NCI-H2227 (cell line): ENCODE data around the gene RASGEF1B.

ENCODE experiments used
- DNase-seq: peaks from one replicate; lab custom pipeline; 2025; ENCODE audit not compliant: unreplicated experiment; lab: John Stamatoyannopoulos, UW

Gene RASGEF1B

GRCh38 chr4:81466841-81467671 is 4.7 kb downstream of the RASGEF1B start:
- DNase-seq: peak; percentile 83

- DNase-seq: no peak
These were observed 6.0 kb downstream of the RASGEF1B start for GRCh38 chr4:81465406-81466340.

- DNase-seq: no peak
These were observed 10.9 kb downstream of the RASGEF1B start for GRCh38 chr4:81460834-81461233.

DNA sequence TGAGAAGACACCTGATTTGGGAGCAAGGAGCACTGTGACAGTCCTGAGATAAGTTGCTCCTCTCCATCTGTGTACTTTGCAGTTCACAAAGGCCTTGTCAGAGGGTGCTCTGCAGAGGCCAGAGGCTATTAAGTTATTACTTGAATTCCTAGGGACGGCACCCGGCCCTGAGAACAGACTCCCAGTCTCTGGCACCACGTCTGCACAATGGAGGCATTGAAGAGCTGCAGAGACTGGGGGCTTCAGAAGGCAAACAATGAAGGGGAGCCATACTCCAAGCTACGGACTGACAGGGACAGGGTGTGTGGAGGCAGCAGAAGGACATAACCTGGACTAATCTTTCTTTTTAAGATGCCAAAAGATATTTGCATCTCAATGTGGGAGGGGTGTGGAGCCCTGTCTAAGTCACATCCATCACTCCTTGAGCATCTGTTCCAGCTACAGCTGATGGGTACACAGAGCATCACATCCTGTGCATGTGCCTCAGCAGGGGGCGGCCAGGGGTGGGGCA is 11.5 kb downstream of the RASGEF1B start:
- DNase-seq: no peak

- DNase-seq: peak; percentile 7
These were observed 12.5 kb downstream of the RASGEF1B start for GRCh38 chr4:81459228-81459627.

- no peak for DNase-seq
These were observed 13.7 kb downstream of the RASGEF1B start for GRCh38 chr4:81457921-81458520.

GRCh38 chr4:81457345-81457744 is 14.4 kb downstream of the RASGEF1B start:
- no peak for DNase-seq

- DNase-seq: no peak
These were observed 15.8 kb downstream of the RASGEF1B start for GRCh38 chr4:81455897-81456296.

- no peak for DNase-seq
These were observed 16.8 kb downstream of the RASGEF1B start for GRCh38 chr4:81454948-81455347.

DNA sequence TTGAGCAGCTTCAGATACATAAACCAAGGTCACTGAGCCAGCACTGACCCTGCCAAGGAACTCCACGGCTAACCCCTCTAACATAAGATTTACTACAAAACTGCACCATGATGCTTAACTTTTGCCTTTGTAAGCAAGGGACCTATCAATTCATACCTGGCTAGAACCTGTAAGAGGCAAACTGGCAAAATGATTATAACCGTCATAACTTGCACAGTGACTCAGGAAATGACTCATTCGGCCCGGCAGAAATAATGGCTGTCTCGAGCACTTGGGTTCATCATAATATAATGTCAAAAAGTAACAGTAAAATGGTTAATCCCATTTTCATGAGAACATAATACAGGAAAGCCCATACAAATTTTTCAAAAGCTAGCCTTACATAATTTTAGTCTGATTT is 17.2 kb downstream of the RASGEF1B start:
- DNase-seq: no peak

DNA sequence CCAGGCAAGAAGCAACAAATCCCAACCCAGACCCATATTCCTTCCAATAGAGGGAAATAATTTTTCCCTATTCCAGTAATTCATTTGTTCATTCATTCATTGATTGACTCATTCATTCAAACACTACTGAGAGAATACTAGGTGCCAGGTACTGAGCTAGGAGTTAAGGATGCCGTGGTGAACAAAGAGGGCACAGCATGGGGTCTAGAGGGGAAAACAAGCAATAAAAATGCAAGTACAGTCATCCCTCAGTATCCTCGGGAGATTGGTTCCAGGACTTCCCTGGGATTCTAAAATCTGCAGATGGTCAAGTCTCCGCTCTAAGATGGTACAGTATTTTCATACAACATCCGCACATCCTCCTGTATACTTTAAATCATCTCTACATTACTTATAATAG is 18.7 kb downstream of the RASGEF1B start:
- DNase-seq: no peak

- DNase-seq: no peak
These were observed 19.2 kb downstream of the RASGEF1B start for GRCh38 chr4:81452452-81453006.

DNA sequence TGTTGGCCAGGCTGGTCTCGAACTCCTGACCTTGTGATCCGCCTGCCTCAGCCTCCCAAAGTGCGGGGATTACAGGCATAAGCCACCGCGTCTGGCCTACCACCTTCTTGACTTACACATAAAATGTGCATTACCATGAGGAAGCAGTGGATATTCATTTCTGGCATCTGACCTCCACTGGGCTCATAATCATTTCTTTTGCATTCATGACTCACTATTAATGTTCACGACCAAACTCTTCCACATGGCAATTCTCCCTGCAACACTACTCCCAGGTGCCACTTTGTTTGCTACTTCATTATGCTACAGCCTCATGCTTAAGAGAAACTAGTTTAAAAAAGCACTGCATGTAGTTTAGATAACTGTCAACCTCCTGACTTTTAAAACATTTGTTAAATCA is 22.7 kb downstream of the RASGEF1B start:
- no peak for DNase-seq

- no peak for DNase-seq
These were observed 24.0 kb downstream of the RASGEF1B start for GRCh38 chr4:81447566-81448229.

DNA sequence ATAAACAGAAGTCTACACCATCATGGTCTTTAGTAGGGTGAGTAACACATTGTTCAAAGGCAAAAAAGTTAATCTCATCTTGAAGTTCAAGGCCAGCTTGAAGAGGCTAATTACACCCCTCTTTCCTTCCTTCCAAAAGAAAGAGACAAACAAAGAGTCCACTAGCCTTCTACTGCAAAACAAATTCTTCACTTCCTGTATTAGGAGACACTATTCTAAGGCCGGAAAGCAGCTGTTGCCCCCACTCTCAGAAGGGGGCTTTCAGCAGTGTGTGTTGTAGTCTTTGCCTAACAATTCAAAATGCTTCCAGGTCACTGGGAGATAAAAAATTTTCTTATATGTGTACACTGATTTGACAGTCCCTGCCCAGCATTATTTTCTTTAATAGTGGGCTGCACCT is 25.1 kb downstream of the RASGEF1B start:
- DNase-seq: no peak

DNA sequence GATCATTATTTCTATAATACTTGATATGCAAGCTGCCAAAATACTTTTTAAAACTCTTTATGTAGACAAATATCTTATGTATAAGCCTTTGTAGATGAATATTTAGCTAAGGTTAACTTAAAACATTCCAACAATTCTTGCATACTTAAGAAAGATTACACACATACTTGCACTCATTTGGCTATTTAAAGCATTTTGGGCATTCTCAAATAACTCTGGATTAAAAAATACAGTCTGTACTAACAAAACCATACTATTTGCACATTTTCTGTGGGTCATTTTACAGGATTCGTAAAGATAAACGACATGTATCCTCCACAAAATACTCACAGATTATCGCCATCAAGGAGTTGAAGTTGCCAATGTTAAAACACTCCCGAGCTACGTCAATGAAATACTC is 26.5 kb downstream of the RASGEF1B start:
- DNase-seq: no peak

DNA sequence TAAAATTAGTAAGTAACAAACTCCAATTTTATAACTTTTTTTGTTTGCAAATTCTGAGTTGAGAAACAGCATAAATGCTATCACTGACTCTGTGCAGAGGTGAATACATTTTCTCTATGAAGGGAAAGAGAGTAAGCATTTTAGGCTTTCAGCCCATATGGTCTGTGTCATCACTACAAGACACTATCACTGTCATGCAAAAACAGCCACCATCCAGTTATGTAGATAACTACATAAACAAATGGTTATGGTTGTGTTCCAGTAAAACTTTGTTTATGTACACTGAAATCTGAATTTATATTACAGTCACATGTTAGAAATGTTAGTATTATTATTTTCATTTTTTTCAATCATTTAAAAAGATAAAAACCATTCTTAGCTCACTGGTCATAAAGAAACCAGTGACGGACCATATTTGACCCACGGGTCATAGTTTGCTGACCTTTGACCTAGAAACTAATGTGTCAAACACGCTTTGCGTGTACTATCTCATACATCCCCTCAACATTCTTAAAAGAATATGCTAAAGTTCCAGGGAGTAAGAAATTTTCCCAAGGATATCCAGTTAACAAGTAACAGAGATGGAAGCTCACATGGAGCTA is 29.1 kb downstream of the RASGEF1B start:
- DNase-seq: no peak

GRCh38 chr4:81440949-81441348 is 30.8 kb downstream of the RASGEF1B start:
- no peak for DNase-seq

GRCh38 chr4:81436941-81437574 is 34.6 kb downstream of the RASGEF1B start:
- DNase-seq: no peak

DNA sequence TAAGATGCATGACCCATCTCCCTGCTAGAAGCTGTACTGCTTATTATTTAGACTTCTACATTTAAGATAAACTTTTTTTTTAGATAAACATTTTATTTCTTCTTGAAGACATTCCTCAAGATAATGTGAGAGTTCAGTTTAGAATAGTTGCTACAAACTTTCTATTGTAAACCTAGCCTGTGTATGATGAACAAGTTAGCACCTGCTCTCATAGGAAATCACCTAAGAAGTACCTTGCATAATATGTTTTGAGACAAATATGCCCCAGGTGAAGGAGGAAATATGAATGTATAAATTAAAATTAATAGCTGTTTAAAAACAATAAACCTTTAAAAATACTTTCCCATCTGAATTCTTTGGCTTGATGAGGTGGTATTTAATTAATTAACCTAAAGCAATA is 35.6 kb downstream of the RASGEF1B start:
- no peak for DNase-seq
